ENCODE measurements around the gene POLR1C.
"Not testable (repeated sequence)": the region's sequence is repeated elsewhere in the genome, so short reads cannot be mapped to it uniquely, and the experiment has no call there.

DNA sequence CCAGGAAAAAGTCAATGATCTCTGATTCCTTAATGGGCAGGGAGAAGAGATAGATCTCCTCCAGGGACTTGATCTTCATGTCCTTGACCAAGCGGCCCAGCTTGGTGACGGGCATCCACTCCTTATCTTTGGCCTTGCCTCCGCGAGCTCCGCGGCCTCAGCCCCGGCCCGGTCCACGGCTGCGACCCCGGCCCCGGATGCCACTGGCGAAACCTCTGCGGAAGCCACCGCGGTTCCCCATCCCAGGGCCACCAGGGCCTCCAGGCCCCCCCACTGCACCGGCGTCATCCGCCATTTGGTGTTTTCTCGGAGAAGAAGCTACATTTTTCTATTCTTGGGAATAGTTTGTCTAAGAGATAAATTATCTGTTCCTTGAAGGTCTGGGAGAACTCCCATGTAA lies 22.5 kb downstream of the POLR1C start:
- TF ChIP-seq, protein P1, sequence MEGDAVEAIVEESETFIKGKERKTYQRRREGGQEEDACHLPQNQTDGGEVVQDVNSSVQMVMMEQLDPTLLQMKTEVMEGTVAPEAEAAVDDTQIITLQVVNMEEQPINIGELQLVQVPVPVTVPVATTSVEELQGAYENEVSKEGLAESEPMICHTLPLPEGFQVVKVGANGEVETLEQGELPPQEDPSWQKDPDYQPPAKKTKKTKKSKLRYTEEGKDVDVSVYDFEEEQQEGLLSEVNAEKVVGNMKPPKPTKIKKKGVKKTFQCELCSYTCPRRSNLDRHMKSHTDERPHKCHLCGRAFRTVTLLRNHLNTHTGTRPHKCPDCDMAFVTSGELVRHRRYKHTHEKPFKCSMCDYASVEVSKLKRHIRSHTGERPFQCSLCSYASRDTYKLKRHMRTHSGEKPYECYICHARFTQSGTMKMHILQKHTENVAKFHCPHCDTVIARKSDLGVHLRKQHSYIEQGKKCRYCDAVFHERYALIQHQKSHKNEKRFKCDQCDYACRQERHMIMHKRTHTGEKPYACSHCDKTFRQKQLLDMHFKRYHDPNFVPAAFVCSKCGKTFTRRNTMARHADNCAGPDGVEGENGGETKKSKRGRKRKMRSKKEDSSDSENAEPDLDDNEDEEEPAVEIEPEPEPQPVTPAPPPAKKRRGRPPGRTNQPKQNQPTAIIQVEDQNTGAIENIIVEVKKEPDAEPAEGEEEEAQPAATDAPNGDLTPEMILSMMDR (IDR thresholded peaks at IDR 0.05), result not testable (repeated sequence)
- not testable (repeated sequence) for TF ChIP-seq POLR2A (IDR thresholded peaks at IDR 0.05); POLR2AphosphoS5 (IDR thresholded peaks at IDR 0.05; ENCODE audit: insufficient read depth in 1 of 2, low read depth in 1 of 2)
